Suppressor macrophage treated with lipopolysaccharide for 4 hours (primary cell): ENCODE data around the gene PNCK.
A peak's percentile ranks its signal among the peaks of the same experiment; 100 is the strongest.
"Not testable (repeated sequence)": the region's sequence is repeated elsewhere in the genome, so short reads cannot be mapped to it uniquely, and the experiment has no call there.

Experiments used
- DNase-seq: peaks from one replicate; pipeline ENCODE4 v3.0.0-alpha.2; 2020

PNCK gene

DNA sequence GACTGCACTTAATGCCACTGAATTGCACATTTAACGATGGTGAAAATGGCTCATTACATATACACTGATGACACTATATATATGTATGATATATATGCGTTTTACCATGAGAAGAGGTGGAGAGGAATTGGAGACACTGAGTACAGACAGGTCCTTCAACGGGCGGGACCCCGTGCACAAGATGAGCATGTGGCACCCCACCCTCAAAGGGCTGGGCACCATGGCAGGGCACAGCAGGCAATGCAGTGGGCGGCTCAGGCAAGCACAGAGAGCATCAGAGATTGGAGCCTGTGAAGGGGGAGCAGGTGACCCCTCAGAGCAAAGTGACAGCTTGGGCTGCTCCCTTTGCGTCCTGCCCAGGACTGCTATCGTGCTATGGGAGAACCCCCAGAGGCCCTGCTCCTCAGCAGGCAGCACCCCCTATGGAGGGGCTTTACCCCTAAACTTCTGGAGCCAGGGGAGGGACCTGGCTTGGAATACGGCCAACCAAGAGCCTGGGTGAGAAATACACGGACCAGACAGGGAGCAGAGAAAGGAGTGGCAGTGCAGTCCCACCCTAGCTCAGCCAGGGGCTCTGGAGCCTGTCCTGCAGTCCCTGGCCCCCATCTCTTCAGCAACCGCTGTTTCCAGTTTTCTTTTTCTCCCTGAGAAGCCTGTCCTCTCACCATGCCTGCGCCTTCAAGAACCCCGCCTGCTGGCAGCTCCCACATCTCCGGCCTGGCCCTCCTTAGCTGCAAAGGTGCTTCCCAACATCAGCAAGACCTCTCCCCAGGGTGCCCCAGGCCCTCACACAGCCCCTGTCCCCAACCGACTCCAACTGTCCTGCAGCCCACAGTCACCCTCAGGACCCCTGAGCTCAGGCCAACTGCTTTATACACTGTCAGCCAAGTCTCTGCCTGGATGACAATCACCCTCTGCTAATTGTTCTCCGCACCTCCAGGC is 24.6 kb upstream of the PNCK start:
- DNase-seq, result no peak

DNA sequence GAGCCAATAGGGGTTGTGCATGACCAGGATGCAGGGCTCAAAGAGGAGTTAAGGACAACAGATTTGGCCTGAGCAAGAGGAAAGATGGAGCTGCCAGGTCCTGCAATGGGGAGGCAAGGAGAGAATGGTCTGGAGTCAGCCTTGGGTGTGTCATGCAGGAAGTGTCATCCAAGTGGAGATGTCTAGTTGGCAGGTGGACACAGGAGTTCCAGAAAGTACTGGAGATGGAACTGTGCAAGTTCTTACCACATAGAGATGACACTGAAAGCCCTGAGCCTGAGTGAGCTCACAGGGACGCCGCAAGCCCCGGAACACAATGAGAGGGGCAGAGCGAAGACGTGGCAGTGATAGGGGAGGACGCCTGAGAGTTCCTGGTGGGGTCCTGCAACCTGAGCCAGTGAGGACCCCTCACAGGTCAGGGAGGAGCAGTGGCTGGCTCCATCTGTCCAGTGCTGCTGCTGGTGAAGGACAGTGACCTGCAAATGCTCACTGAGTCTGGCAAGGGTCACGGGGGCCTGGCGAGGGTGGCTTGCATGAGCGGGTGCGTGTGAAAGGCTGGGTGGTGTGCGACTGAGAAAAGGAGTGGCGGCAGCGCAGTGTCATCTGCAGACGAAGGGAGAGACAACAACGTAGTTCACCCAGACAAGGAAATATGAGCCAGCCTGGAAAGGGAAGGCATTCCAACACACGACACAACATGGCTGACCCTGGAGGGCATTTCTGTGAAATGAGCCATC is 23.5 kb upstream of the PNCK start:
- DNase-seq, result not testable (repeated sequence)

DNA sequence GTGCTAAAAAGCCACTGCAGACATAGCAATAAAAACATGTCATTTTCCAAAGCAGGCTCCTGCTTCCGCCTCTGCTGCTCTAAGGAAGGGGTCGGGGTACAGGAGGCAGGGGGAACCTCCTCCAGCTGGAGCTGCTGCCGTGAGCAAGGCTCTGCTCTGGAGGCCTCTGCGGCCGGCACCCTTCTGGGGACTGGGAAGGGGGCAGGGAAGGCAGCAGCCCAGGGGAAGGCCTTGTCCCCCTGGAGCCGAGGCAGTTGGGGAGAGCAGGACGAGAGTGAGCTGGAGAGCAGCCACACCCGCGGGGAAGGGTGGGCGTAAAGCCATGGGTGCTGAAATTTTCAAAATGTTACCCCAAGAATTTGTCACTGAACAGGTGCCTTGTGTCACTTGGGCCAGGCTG is 22.9 kb upstream of the PNCK start:
- DNase-seq, result not testable (repeated sequence)

DNA sequence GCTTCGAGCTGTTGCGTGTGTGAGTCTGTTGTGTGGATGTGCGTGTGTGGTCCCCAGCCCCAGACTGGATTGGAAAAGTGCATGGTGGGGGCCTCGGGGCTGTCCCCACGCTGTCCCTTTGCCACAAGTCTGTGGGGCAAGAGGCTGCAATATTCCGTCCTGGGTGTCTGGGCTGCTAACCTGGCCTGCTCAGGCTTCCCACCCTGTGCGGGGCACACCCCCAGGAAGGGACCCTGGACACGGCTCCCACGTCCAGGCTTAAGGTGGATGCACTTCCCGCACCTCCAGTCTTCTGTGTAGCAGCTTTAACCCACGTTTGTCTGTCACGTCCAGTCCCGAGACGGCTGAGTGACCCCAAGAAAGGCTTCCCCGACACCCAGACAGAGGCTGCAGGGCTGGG is 22.5 kb upstream of the PNCK start:
- no peak for DNase-seq

GRCh38 chrX:153694687-153695270 is 21.2 kb upstream of the PNCK start:
- no peak for DNase-seq

GRCh38 chrX:153694256-153694655 is 20.6 kb upstream of the PNCK start:
- DNase-seq, result not testable (repeated sequence)

DNA sequence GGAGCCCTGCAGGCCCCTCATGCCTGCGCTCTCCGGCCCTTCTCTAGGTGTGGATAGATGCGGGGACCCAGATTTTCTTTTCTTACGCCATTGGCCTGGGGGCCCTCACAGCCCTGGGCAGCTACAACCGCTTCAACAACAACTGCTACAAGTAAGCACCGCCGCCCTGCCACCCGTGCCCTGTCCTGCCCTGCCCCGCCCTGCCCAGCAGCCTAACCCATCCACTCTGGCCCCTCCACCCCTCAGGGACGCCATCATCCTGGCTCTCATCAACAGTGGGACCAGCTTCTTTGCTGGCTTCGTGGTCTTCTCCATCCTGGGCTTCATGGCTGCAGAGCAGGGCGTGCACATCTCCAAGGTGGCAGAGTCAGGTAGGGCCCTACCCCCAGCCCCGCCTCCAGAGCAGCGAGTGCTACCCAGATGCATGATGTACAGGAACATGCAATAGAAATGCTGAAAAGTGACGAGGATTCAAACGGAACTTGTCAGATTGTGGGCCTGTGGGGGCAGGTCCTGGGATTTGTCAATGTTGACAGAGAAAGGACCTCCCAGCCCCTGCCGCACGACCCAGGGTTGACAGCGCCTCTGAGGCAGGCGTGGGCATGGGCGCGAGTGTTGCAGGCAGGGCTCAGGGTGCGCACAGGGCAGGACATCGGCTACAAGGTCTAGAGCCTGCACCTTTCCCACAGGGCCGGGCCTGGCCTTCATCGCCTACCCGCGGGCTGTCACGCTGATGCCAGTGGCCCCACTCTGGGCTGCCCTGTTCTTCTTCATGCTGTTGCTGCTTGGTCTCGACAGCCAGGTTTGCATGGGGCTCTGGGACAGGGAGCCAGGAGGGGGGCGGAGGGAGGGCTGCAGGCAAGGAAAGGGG is 19.8 kb upstream of the PNCK start:
- no peak for DNase-seq

- no peak for DNase-seq
These were observed 19.1 kb upstream of the PNCK start for GRCh38 chrX:153692611-153693156.

DNA sequence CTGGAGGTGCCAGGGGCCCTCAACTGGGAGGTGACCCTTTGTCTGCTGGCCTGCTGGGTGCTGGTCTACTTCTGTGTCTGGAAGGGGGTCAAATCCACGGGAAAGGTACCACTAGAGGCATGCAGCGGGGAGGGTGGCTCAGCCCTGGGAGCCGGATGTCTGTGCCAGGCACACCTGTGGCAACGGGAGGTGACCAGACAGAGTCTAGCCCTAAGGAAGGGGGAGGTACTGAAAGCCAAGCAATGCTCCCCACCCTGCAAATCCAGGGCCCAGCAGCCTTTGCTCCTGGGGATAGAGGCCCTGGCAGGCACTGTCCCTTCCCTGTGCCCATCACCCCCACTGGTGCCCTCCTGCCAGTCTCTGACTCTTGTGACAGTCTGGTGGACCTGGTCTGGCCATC is 18.4 kb upstream of the PNCK start:
- DNase-seq, result no peak

- DNase-seq, result not testable (repeated sequence)
These were observed 17.6 kb upstream of the PNCK start for GRCh38 chrX:153691032-153691827.

DNA sequence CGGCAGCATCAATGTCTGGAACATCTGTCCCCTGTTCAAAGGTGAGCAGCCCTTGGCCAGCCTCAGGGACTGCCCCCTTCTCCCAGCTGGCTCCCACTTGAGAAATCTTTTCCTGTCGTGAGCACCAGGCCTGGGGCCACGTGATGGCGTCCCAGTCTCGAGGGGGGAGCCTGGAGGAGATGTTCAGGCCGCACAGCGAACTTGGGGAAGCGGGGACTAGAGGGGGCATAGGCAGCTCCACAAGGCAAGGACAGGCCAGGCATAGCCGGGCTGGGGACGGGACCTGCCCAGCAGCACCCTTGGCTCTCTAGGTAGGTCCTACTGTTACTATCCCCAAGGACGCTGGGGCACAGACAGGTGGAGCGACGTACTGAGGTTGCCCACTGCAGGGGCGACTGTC is 16.9 kb upstream of the PNCK start:
- no peak for DNase-seq

- DNase-seq, result no peak
These were observed 16.2 kb upstream of the PNCK start for GRCh38 chrX:153689654-153690465.

GRCh38 chrX:153688911-153689590 is 15.4 kb upstream of the PNCK start:
- no peak for DNase-seq

DNA sequence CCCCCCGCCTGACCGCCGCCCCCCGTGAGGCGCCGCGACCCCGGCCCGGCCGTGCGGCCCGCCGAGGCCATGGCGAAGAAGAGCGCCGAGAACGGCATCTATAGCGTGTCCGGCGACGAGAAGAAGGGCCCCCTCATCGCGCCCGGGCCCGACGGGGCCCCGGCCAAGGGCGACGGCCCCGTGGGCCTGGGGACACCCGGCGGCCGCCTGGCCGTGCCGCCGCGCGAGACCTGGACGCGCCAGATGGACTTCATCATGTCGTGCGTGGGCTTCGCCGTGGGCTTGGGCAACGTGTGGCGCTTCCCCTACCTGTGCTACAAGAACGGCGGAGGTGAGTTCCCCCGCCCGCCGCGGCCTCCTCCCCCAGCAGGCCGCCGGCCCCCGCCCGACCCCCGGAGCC is 14.9 kb upstream of the PNCK start:
- no peak for DNase-seq

GRCh38 chrX:153688071-153688470 is 14.5 kb upstream of the PNCK start:
- no peak for DNase-seq

- DNase-seq, result peak; percentile 64
These were observed 13.8 kb upstream of the PNCK start, which contains the start of gene SLC6A8 for GRCh38 chrX:153687121-153688039. SLC6A8 (plus strand) TSS chrX:153687926; CDS start chrX:153688575, 649 bp downstream.

DNA sequence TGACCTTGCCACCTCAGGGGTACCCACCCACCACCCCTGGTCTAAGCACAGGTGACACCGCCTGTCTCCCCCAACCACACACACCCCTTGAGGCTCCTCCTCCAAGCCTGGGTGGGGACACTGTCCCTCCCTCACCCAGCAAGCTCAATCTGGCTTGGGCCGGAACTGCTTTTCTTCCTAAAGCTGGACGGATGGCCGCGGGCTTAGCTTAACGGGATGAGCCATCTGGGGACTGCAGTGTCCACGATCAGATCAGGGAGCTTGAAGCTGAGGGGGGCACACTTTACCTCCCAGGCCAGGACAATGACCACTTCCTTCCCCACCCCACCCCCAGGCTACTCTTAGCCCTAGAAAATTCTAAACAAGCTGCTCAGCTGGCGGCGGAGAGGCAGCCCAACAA is 13.1 kb upstream of the PNCK start:
- DNase-seq, result no peak
